Fibroblast of gingiva (primary cell): Measurements from ENCODE around the gene DIP2C.
"Not testable (repeated sequence)": the region's sequence is repeated elsewhere in the genome, so short reads cannot be mapped to it uniquely, and the experiment has no call there.

Source experiments
- DNase-seq: peaks from one replicate; pipeline ENCODE4 v3.0.0-alpha.2; 2011; ENCODE audit warnings: low read depth

The DIP2C gene

GRCh38 chr10:613271-614138, 76.0 kb downstream of the DIP2C start:
- DNase-seq: no peak

DNA sequence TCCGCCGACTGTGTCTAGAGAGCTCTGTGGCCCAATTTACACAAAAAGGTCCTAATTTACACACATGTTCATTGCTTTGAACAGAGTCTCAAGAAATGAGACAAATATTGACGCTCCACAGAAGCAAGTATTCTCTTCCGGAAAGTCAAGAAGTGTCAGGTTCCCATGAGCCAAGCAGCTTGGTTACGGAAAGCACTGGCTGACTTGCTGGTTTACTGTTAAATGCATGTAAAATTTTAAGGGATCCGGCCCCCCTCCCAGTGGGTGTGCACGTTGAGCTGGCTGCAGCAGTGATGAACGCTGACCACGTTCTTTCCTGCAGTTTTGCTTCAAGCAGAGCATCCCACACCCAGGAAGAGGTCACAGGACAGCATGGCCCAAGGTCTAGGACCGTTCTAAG, 76.8 kb downstream of the DIP2C start:
- DNase-seq: no peak

- DNase-seq: not testable (repeated sequence)
Measured at GRCh38 chr10:610642-611305, 78.7 kb downstream of the DIP2C start.

DNA sequence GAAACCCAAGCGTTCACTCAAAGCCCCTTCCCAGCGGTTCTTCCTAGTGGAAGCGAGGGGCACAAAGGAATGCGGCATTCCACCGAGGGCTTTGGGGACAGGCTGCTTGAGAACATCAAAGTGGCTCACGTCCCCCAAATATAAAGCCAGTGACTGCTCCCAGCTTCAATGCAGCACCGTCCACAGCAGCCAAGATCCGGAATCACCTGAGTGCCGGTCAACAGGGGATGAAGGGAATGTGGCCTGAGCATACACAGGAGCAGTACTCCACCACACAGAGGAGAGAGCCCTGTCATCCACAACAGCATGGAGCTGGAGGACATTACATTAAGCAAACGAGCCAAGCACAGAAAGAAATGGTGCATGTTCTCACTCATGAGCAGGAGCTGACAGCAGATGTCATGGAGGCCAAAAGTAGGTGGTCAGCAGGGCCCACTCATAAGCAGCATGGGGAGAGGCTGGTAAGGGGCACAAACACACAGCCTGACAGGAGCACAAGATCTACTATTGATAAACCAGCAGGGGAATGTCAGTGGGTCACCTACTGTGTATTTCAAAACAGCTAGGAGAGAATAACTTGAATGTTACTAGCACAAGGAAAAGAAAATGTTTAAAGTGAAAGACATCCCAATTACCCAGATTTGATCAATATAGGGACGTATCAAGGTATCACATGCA, 79.5 kb downstream of the DIP2C start:
- DNase-seq: no peak

GRCh38 chr10:609262-609658, 80.2 kb downstream of the DIP2C start:
- DNase-seq: no peak

GRCh38 chr10:608331-609261, 80.9 kb downstream of the DIP2C start:
- no peak for DNase-seq

GRCh38 chr10:607545-608185, 81.8 kb downstream of the DIP2C start:
- no peak for DNase-seq

GRCh38 chr10:606762-607544, 82.5 kb downstream of the DIP2C start:
- no peak for DNase-seq

DNA sequence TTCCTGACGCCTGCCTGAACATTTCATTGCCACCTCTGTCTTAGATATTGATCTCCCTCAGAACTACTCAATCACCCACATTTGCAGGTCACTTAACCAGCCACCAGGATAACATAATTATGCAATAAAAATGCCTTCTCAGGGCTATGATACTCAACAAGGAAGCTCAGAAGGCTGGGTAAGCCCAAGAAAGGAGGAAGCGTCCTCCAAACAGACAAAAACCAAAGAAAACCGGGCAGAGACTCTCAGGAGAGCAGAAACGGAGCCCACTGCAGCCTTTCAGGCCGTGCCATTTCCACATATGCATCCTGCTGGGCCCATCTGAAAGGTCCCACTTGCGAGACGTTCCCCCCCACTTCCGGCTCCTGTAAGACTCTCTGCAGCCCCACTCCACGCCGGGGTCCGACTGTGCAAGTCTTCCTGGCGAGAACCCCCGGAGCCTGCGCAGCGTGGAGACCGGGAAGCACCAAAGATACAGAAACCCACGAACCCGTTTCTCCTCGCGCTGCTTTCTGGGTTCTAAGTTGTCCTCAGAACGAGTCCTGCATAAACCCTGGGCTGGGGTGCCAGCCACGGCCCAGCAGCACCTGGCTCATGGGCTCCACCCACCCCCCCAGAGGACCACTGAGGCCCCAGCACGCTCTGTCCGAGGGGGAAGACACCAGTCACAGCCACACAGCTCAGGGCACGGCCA, 83.7 kb downstream of the DIP2C start:
- DNase-seq: no peak

- no peak for DNase-seq
Measured at GRCh38 chr10:604716-605631, 84.5 kb downstream of the DIP2C start.

DNA sequence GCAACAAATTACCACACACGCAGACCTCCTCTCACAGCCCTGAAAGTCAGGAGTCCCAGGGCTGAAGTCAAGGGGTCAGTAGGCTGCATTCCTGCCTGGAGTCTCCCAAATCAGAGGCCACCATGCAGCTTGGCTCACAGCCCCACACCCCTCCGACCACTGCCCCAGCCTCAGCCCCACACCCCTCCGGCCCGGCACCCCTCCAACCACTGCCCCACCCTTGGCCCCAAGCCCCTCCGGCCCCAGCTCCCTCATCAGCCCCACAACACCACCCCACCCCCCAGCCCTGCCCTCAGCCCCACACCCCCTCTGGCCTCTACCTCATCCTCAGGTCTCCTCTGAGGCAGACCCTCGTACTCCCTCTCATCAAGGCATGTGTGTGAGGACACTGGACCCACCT, 85.7 kb downstream of the DIP2C start:
- no peak for DNase-seq

- no peak for DNase-seq
Measured at GRCh38 chr10:602391-603005, 87.0 kb downstream of the DIP2C start.

- DNase-seq: no peak
Measured at GRCh38 chr10:601660-601963, 87.9 kb downstream of the DIP2C start.

GRCh38 chr10:600876-601659, 88.4 kb downstream of the DIP2C start:
- DNase-seq: no peak

DNA sequence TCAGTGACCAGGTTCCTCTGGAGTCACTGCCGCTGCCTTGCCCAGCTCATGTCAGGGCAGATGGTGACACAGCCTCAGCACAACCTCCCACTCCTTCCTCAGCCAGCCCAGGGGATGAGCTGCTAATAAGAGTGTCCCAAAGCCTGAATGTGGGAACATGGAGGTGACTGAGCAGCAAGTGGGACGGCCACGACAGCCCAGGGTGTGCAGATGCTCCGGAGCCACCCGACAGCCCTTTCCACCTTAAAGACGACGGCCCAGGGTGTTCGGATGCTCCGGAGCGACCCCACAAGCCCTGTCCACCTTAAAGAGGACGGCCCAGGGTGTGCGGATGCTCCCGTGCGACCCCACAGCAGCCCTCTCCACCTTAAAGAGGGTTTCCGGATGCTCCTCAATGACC, 89.2 kb downstream of the DIP2C start:
- no peak for DNase-seq

- no peak for DNase-seq
Measured at GRCh38 chr10:599767-600166, 89.7 kb downstream of the DIP2C start.

DNA sequence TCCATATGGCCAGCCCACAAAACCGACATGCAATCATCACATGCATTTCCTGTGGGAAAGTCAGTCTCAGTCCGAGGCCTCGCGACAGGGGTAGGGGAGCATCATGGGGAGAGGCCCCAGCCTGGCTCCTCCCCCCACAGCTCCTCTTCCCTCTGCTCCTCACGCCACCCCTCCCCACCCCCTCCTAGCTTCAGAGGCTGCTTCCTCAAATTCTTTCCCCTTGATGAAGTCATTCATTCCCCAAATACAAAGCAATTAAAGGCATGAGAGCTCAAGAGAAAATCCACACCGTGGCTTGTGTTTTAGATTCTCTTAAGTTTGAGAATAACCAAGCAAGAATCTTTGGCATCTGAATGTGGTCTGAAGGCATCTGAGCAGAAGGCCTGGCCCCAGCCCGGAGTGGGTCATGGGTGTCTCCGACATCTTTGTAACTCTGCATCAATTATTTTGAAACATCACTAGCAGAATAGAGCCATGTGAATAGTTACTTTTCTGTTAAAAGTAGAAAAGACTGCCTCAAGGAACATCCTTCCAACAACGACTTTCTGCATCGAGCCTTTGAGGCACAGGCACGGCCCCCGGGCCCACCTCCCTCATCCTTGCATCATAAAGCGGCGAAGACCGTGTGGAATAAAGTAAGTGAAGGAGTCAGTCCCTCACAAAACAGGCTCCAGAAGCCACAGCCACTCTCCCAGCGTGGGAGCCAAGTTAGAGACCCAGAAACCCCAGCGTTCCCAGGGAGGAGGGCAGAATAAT, 90.9 kb downstream of the DIP2C start:
- peak; percentile 94 for DNase-seq
